IPS-NIHi7 (cell line): ENCODE data around the gene VAMP2.
A peak's percentile ranks its signal among the peaks of the same experiment; 100 is the strongest.

Experiments
- DNase-seq: peaks from one replicate; pipeline ENCODE4 v3.0.0; 2012; ENCODE audit warnings: mixed read lengths; ENCODE audit errors: extremely low spot score

The VAMP2 gene, protein sequence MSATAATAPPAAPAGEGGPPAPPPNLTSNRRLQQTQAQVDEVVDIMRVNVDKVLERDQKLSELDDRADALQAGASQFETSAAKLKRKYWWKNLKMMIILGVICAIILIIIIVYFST

DNA sequence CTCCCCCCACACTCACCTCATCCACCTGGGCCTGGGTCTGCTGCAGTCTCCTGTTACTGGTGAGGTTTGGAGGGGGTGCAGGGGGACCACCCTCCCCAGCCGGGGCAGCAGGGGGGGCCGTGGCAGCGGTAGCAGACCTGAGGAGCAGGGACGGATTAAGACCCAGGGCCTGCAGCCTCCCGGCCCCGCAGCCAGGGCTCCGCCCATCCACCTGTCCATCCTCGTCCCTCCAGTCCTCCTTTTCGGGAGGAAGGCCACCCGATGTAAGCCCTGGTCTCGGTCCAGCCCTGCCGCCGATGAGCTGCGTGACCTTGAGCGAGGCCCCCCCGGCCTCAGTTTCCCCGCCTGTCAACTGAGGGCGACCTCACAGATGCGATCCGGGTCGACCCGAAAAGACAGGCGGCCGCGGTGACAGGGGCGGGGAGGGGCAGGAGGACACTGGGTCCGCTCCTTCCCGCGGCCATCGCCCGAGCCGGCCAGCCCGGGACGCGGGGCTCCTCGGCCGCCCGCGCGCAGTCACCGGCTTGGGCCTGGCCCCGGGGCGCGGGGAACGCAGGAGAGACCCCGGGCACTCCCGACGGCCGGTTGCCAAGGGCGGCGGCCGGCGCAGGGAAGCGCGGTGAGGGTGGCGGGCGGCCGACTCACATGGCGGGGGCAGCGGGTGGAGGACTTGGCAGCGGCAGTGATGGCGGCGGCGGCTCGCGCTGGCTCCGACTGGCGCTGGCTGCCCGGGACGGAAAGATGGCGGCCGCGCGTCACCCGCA, at the start of gene VAMP2:
VAMP2 (minus strand) TSS at position 716 of the 764 bp plus-strand sequence; CDS start at position 647, 69 bp downstream.
- DNase-seq, result peak; percentile 52

DNA sequence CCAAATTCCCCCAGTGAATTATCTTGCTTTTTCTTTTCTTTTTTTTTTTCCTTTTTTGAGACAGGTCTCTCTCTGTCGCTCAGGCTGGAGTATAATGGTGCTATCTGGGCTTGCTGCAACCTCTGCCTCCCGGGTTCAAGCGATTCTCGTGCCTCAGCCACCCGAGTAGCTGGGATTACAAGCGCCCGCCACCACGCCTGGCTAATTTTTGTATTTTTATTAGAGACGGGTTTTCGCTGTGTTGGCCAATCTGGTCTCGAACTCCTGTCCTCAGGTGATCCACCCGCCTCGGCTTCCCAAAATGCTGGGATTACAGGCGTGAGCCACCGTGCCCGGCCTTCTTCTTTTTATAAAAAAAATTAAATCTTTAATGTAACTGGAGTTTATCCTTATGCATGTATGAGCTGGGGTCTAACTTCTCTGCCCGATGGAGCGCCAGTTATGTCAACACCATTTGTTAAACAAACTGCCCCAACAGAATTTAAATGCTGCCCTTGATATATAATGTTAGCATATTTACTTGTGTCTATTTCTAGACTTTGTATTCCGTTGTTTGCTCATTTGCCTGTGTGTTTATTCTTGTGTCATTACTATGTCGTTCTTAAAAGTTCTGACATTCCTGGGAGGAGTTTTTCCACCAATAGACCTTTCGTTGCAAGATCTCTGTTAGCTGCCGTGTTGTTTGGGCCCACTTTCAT, 48.2 kb upstream of the VAMP2 start:
- DNase-seq, result no peak

DNA sequence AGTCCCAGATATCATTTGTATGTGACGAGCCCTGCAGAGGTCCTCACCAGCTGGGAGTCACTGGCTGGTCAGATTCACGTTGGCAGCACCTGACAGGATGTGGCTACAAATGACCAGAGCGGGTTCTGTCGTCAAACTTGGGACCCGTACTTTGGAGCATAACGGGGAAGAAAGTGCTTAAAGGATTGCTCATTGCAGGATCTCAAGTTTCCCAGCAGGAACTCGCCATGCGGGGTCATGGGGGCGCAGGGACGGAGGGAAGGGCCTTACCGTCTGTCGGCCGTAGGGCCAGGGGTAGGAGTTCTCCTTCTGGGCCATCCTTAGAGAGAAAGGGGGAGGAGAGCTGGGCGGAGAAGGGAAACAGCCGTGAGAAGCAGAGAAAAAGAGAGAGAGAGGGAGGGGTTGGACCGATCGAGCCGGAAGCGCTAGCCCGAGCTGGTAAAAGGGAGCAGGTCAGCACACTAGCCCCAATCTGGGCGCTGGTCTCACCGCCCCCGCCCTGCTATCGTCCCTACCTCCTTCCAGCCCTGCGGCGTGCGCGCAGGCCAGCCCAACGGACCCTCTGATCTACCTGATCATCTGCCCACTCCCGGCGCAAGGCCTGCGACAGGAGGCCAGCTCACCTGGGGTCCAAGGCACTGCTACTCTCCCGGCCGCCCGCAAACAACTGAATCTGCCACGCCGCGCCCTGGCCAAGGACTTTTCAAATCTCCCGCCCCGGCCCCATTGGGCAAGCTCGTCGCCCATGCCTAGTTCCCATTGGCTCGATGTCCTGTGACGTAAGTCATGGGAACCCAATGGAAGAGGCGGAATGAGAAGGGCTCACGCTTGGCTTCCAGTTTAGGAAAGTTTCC, 47.4 kb upstream of the VAMP2 start, which contains the start of gene AURKB:
AURKB (minus strand) TSS at position 669 of the 854 bp plus-strand sequence; CDS start at position 318, 351 bp downstream.
- peak; percentile 89 for DNase-seq

DNA sequence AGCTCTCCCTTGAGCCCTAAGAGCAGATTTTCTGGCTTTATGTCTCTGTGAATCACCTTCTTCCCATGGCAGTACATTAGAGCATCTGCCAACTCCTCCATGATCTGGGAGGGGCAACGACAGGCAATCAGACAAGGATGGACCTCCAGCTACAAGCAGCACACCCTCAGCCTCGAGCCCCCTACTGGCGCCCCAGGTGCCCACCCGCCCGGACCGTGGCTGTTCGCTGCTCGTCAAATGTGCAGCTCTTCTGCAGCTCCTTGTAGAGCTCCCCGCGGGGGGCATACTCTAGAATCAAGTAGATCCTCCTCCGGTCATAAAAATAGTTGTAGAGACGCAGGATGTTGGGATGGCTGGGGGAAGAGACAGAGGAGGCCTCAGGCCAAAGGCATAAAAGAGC, 43.8 kb upstream of the VAMP2 start:
- DNase-seq, result no peak

DNA sequence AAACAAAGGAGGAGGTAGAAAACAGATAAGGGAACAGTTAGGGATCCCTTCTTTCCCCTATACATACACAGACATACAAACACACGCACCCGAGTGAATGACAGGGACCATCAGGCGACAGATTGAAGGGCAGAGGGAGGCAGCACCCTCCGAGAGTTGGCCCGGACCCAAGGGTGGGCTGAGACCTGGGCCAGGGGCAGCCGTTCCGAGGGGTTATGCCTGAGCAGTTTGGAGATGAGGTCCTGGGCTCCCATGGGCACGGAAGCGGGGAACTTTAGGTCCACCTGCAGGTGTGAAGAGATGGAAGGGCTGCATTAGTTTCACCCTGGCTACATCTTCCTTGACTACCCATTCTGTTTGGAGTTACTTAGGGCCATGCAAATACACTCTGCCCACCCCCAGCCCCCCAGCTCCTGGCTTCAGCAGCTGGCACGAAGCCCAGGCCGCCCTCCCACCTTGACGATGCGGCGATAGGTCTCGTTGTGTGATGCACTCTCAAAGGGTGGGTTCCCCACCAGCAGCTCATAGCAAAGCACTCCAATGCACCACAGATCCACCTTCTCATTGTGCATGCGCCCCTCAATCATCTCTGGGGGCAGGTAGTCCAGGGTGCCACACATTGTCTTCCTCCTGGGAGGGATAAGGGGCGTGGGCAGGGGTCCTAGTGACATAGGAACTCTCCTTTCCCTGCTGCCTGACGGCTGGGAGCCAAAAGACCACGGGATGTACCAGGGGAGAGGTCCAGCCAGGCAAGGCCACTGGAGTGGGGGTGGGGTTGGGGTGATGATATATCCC, 42.2 kb upstream of the VAMP2 start:
- no peak for DNase-seq

DNA sequence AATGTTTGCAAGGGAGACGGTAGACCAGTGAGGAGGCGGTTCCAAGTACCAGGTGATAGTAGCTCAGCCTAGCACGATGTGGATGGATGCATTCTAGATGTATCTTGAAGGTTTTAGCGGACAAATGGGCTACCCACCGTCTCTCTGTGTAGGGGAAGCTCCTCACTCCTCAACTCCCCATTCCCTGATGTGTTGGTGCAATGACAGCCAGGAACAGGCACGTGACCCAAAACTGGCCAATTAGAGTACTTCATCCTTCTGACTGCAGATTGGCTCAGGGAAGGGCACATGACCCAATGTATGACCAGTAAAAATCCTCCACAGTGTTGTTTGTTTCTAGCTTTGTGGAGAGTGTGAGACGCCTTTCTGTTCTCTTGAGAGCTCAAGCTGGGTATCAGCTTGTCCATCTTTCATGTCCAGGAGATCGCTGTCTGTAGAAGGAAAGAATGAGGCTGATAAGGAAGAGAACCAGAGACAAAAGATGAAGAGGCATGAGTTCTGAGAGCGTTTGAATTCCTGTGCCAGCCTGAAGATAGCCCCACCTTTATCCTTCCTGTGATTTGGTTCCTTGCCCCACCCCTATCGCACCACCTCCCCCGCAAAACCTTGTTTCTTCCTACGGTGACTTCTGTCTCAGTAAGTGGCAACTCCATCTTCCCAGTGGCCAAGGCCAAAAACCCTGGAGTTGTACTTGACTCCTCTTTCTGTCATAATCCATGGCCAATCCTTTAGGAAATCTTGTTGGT, 29.5 kb upstream of the VAMP2 start:
- DNase-seq, result peak; percentile 83

DNA sequence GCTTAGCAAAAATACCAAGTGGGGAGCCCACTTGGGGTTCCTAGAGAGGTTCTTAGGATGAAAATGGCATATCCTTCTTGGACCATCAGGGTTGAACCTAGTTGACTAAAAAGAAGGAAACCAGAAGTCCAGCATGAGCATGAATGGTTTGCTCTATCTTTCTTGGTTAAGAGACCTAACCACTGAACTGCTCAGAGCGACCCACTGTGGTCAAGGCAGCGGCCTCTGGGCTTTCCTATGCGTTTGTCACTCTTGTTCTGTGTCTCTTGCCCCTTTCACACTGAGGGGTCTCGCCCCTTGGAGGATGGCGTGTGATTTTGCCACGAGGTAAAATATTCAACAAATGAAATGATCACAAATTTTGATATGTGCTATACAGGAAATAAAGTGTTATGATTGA, 27.8 kb upstream of the VAMP2 start:
- no peak for DNase-seq

DNA sequence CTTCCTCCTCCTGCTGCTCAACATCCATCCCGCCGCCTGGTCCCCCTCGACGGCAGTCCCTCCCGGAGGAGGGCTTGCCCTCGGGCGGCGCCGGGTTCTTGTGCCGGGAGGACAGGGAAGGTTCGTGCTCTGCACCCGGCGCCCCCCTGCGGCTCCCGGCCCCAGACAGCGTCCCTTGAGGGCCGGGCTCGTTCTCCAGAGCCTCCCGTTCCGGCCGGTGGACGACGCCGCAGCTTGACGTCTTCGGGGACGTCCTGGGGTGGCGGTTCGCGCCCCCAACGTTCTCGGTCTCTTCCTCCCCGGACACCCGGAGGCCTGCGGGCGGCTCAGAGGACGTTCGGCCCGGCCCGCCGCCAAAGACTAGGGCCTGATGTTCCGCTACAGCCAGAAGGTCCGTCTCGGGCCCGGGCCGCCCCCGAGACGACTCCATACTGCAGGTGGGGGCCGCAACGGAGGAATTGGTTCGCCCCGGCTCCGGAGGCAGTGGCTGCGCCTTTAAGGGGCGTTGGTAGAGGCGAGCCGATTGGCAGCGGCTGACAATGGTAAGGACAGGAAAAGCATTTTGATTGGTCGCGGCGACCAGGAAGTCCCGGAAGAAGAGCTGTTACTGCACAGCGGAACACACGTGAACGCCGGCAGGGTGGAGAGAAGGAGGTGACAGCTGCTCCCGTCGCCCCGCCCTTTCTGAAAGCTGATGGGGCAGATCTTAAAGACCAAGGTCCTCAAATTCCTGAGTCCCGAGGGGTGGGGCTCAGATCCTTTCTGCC, 27.1 kb upstream of the VAMP2 start, which contains the start of gene BORCS6:
BORCS6 (minus strand) TSS at position 470 of the 767 bp plus-strand sequence; CDS start at position 430, 40 bp downstream.
- peak; percentile 89 for DNase-seq

DNA sequence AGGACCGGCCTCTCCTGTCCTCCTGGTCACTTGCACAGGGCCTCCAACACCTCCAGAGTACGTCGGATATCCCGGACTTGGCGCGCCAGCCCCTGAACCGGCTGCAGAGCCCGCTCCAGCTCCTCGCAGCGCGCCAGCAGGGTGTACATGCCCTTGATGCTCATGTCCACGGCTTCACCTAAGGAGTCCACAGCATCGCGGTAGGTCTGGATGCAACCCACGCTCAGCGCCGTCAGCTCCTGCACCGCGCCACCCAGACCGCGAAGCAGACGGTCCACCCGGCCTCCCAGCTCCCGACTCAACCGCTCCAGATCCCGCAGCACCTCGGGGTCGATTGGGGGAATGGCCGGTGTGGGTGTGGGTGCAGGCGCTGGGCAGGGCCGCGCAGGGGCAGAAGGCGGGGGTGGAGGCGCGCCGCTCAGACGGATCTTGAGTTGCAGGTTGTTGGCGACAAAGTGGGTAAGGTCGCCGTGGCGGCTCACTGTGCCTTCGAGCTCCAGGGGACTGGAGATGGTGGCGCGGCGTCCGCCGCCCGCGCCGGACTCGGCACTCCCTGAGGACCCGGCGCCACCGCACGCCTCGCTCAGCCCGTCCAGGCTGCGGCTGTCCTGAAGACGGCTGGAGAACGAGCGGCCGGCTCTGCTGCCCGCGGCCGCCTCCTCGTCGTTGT, 26.4 kb upstream of the VAMP2 start:
- DNase-seq, result no peak

DNA sequence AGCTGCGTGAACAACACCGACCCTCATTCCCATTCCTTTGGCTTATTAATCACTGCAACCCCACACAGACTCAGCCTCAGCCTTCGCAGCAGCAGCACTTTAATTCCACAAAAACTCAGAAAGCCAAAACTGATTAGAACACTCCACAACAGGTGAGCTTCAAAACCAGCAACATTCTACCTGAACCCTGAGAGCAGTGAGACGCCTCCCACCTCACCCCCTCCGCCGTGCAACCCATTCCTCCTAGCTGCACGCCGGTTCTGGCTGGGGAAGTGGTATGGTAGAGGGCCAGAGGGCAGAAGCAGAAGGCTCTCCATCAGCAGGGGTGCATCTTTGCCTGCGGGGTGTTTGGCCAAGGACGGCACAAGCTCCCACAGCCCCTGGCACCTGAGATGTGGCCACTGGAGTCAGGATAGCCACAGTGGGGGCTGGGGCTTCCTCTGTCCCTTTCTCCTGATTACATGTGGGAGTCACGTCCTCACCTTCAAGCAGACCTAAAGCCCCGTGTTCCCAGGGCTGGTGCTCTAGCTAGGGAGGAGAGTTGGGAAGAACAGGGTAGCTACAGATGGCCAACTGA, 25.6 kb upstream of the VAMP2 start:
- no peak for DNase-seq

DNA sequence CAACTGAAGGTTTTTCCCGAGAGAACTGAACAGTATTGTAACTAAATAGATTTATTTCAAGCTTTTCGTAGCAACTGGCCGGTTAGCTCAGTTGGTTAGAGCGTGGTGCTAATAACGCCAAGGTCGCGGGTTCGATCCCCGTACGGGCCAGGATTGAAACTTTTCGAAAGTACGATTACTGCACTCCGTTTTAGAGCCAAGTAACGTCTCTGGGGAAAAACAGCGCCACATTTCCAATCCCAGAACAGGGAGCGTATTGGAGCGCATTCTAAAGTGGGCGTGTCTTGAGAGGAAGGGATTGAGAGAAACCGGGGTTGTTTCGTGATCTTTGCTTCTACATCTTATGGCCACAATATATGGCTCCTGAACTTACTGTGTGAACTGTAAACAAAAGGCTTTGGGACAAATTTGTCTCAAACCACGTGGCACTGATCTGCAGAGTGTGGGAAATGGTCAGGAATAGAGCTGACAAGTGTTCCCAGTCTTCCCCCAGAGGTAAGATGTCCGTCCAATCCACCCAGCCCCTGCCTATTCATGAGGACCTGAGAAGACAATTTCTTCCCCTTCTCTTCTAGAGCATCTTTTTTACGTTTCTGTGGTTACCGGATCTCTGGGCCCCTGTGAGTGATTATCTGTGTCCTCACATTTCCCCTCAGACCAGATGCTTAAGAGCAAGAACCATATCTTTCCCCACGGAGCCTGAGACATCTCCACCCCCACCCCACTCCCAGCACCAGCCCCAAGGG, 24.9 kb upstream of the VAMP2 start:
- peak; percentile 54 for DNase-seq

DNA sequence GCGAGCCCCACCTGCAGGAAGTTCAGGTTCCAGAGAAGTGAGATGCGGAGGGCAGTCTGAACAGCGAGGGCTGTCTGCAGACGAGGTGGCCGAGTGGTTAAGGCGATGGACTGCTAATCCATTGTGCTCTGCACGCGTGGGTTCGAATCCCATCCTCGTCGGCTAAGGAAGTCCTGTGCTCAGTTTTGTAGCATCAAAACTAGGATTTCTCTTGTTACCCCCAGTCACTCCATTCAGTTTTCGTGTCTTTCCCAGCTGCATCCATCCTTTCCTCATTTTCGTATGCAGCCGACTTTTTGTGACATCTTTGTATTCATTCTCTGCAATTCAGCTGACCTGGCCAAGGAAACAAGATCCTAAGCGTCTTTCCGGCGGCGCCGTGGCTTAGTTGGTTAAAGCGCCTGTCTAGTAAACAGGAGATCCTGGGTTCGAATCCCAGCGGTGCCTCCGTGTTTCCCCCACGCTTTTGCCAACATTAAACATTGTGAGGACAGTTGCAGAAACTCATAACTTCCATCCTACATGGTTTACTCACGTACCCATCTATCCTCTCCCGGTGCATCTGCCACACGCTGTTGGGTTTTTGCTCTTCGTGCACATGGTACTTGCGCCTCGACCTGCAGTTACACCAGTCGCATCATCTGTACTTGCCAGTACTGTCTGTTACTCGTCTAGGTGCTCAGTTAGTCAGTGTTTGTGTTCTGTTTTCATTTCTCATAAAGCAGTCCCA, 24.2 kb upstream of the VAMP2 start:
- DNase-seq, result peak; percentile 60

DNA sequence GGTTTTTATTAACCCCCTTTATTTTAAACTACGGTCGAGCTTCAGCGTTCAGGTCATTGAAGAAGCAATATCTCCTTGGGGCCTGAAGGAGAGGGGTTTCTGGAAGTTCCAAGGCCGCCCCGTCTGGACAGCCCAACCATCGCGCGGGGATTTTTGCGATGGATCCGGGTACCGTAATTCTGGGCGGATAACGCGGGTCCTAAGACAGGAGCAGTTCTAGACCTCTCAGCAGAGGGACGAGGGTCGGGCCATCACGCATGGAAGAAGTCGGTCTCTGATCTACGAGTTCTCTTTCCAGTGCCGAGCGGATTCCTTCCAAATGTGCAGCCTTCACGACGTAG, 23.7 kb upstream of the VAMP2 start:
- no peak for DNase-seq

DNA sequence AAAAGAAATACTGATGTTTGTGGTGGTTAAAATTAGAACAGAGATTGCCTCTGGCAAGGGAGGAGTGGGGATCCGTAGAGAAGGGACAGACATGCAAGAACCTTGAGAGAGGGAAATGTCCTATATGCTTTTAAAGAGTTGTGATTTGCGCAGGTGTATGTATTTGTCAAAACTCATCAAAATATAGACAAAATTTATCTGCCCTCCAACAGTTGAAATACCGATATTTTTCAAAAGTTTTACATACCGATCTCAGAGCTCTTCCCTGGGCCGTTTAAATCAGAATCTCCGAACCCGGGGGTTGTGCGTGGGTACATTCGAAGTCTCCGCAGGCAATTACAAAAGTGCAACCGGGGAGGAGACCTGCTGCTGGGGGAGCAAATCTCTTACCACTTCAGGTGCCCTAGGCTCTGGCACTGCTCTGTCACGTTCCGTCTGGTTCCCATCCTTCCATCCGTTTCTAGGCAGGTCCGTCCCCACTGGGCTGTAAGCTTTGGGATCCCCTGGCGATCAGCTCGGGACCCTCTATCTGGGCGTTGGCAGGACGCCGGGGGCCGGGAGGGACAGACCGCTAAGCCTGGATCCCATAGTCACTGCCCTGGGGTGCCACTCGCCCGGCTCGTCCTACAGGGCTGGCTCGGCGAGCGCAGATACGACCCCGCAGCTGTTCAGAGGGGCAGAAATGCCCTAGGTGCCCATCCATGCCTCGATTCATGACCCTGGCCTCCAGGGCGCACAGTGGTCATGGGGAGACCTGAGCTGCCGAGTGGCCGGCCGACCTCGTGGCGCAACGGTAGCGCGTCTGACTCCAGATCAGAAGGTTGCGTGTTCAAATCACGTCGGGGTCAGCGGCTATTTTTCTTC, 23.1 kb upstream of the VAMP2 start:
- DNase-seq, result peak; percentile 56

DNA sequence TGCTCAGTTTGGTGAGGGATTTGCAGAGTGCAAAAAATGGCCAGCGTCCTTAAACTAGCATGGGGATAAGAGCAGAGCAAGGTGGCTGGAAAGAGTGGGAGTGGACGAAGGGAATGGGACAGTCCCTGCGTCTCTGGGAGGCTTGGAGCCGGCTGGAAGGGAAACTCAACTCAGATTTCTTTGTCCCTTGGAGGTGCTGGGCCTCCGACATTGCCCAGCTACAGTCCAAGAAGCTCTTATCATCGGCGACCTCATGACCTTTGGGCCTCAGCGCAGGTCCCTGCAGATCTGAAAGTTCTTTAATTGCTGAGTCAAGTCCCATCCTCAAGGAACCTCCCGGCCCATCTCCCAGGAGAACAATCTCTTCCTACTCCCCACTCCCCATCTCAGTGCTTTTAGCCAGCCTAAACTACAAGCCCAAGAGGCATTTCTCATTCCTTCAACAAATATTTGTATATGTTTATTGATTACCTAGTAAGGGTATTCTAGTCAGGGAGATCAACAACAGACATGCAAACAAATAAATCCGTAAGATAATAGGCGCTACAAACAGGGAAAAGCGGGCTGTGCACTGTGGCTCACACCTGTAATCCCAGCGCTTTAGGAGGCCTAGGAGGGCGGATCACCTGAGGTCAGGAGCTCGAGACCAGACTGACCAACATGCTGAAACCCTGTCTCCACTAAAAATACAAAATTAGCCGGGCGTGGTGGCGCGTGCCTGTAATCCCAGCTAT, 14.4 kb upstream of the VAMP2 start:
- DNase-seq, result no peak
